HG03025 (cell line): ENCODE measurements around the gene TEX52.

ENCODE experiments used
- ATAC-seq: cut with Tn5 transposase; IDR thresholded peaks from one replicate; pipeline ENCODE4 v1.9.1; 2021; ENCODE audit warnings: mild to moderate bottlenecking, moderate library complexity; ENCODE audit not compliant: unreplicated experiment, low FRiP score

The TEX52 gene

GRCh38 chr12:2857021-2857431 lies at the start of gene TEX52:
TSS of gene TEX52 (minus strand) at chr12:2857039. CDS start at chr12:2857026, 13 bp downstream.
- no peak for ATAC-seq

- no peak for ATAC-seq
These were observed 47.4 kb upstream of the TEX52 start for GRCh38 chr12:2904260-2904659.

- ATAC-seq, result no peak
These were observed 45.5 kb upstream of the TEX52 start for GRCh38 chr12:2902272-2902880.

GRCh38 chr12:2900642-2901041 lies 43.8 kb upstream of the TEX52 start:
- ATAC-seq, result no peak

GRCh38 chr12:2897418-2897817 lies 40.6 kb upstream of the TEX52 start:
- no peak for ATAC-seq

- no peak for ATAC-seq
These were observed 38.7 kb upstream of the TEX52 start for GRCh38 chr12:2895511-2895910.

- no peak for ATAC-seq
These were observed 38.2 kb upstream of the TEX52 start for GRCh38 chr12:2895051-2895451.

- no peak for ATAC-seq
These were observed 36.2 kb upstream of the TEX52 start for GRCh38 chr12:2893007-2893406.

- ATAC-seq, result no peak
These were observed 35.4 kb upstream of the TEX52 start for GRCh38 chr12:2892246-2892645.

- ATAC-seq, result peak; percentile 11
These were observed 34.6 kb upstream of the TEX52 start for GRCh38 chr12:2891240-2892053.

GRCh38 chr12:2890388-2891239 lies 33.8 kb upstream of the TEX52 start, which contains the start of gene TULP3:
TSS of gene TULP3 (plus strand) at chr12:2890891. CDS start at chr12:2890948, 57 bp downstream.
- ATAC-seq, result peak; percentile 94

- no peak for ATAC-seq
These were observed 33.2 kb upstream of the TEX52 start for GRCh38 chr12:2890001-2890387.

GRCh38 chr12:2886768-2887450 lies 30.1 kb upstream of the TEX52 start:
- ATAC-seq, result no peak

GRCh38 chr12:2884810-2885209 lies 28.0 kb upstream of the TEX52 start:
- ATAC-seq, result no peak

GRCh38 chr12:2879853-2880252 lies 23.0 kb upstream of the TEX52 start:
- no peak for ATAC-seq

GRCh38 chr12:2877953-2878732 lies 21.3 kb upstream of the TEX52 start:
- ATAC-seq, result no peak

- peak; percentile 58 for ATAC-seq
These were observed 20.5 kb upstream of the TEX52 start, which contains the start of the genes FOXM1 and RHNO1 for GRCh38 chr12:2877047-2877952. TSS of gene FOXM1 (minus strand) at chr12:2877174. CDS start at chr12:2874478, 2,696 bp downstream. TSS of gene RHNO1 (plus strand) at chr12:2877223. CDS start at chr12:2885367, 8,144 bp downstream.

- no peak for ATAC-seq
These were observed 19.7 kb upstream of the TEX52 start for GRCh38 chr12:2876431-2877046.
